ENCODE data around the gene PTPRZ1. TPM values are rescaled to one million over a fixed set of nuclear protein-coding genes. Genes with fewer than 3 reads are reported as not detected.

Gene PTPRZ1
- total RNA-seq, 4 donors from 2014 or later = 3.5 to 26.4 (median 11.0) TPM

DNA sequence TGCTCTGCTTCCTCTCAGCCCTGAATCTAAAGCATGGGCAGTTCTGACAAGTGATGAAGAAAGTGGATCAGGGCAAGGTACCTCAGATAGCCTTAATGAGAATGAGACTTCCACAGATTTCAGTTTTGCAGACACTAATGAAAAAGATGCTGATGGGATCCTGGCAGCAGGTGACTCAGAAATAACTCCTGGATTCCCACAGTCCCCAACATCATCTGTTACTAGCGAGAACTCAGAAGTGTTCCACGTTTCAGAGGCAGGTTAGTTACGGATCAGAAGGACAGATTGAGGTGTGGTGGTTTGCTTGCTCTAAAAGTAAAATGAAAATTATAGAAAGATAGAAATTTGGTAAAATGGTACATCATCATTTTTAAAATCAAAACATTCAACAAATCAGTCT lies 140.7 kb downstream of the PTPRZ1 start:
- no peak for DNase-seq (ENCODE audit: low spot score in 2 of 2)
- 86 to 90% methylated on average over 3 of the region's 3 CpGs for whole genome bisulfite sequencing, 2 donors
- Histone ChIP-seq H3K36me3 (peaks cover 0 to 12% (median 0%) of the 10 kb centered on the region in 3 donors), H3K27me3 (no peaks in the 10 kb centered on the region), H3K4me3 (no peak overlapping the region), H3K4me1 (no peaks in the 10 kb centered on the region), H3K9me3 (no peaks in the 10 kb centered on the region), H3K27ac (no peak overlapping the region)
- TF ChIP-seq, protein P1, sequence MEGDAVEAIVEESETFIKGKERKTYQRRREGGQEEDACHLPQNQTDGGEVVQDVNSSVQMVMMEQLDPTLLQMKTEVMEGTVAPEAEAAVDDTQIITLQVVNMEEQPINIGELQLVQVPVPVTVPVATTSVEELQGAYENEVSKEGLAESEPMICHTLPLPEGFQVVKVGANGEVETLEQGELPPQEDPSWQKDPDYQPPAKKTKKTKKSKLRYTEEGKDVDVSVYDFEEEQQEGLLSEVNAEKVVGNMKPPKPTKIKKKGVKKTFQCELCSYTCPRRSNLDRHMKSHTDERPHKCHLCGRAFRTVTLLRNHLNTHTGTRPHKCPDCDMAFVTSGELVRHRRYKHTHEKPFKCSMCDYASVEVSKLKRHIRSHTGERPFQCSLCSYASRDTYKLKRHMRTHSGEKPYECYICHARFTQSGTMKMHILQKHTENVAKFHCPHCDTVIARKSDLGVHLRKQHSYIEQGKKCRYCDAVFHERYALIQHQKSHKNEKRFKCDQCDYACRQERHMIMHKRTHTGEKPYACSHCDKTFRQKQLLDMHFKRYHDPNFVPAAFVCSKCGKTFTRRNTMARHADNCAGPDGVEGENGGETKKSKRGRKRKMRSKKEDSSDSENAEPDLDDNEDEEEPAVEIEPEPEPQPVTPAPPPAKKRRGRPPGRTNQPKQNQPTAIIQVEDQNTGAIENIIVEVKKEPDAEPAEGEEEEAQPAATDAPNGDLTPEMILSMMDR (IDR thresholded peaks at IDR 0.05) = no peak
- no peak for TF ChIP-seq POLR2A (IDR thresholded peaks at IDR 0.05)

- Histone ChIP-seq H3K4me1 (no peaks in the 10 kb centered on the region), H3K4me3 (no peak overlapping the region), H3K27me3 (no peaks in the 10 kb centered on the region), H3K36me3 (peaks cover 0 to 12% (median 0%) of the 10 kb centered on the region in 3 donors), H3K9me3 (no peaks in the 10 kb centered on the region), H3K27ac (no peak overlapping the region)
- TF ChIP-seq, protein P1 (IDR thresholded peaks at IDR 0.05) = no peak
- TF ChIP-seq POLR2A (IDR thresholded peaks at IDR 0.05) (no peak), EP300 (IDR thresholded peaks at IDR 0.05) (no peak)
- WGBS, 2 donors = 96 to 100% methylated on average over 1 of the region's 1 CpG
- DNase-seq (ENCODE audit: low spot score in 2 of 2) = no peak
Observed at GRCh38 chr7:122014697-122015096, 141.7 kb downstream of the PTPRZ1 start.

DNA sequence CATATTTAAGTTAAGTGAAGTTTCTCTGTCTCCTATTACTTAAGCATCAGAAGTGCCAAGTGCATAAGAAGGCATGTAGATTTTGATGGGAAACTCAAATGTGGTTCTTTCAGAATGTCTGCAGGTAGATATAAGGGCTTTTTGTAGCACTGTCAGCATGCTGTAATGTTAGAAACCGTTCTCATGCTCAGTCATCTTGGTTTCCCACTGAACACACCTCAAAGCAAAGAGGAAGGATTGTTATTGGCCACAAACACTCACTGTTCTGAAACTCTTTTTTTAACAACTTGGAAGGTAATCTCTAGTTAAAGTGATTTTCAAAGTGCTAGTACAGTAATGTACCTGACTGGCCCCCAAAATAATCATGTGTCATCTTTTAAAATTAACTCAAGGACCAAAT lies 145.1 kb downstream of the PTPRZ1 start:
- Histone ChIP-seq H3K36me3 (no peaks in the 10 kb centered on the region), H3K4me3 (no peak overlapping the region), H3K27me3 (no peaks in the 10 kb centered on the region), H3K4me1 (no peaks in the 10 kb centered on the region), H3K9me3 (no peaks in the 10 kb centered on the region), H3K27ac (no peak overlapping the region)
- 46 to 59% methylated on average over 1 of the region's 1 CpG for WGBS, 2 donors
- TF ChIP-seq EP300 (IDR thresholded peaks at IDR 0.05) (no peak), POLR2A (IDR thresholded peaks at IDR 0.05) (no peak)
- TF ChIP-seq, protein P1 (IDR thresholded peaks at IDR 0.05) = no peak
- DNase-seq (ENCODE audit: low spot score in 2 of 2) = no peak

DNA sequence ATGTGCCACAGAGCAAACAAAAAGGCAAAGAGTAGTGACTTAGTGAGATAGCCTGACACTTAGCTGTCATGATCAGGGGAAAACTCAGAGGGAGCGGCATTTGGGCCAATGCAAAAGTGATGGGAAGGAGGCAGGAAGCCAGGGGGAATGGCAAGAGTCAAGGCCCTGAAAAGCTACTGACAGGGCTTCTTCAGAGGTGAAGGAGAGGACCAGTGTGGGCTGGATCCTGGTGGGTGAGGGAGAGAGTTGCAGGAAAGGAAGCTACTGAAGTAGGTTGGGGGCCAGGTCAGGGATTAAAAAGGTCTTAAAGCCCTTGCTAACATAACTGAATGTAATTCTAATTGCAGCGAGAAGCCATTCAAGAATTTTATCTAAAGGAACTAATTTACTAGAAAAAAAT lies 154.1 kb downstream of the PTPRZ1 start:
- no peaks in the 10 kb centered on the region for H3K27me3 ChIP-seq
- no peak overlapping the region for H3K27ac ChIP-seq
- no peaks in the 10 kb centered on the region for H3K9me3 ChIP-seq
- H3K4me1 ChIP-seq = no peaks in the 10 kb centered on the region
- 88 to 94% methylated on average over 2 of the region's 2 CpGs for WGBS, 2 donors
- no peak for DNase-seq (ENCODE audit: low spot score in 2 of 2)
- no peak overlapping the region for H3K4me3 ChIP-seq
- H3K36me3 ChIP-seq = no peaks in the 10 kb centered on the region
- TF ChIP-seq, protein P1 (IDR thresholded peaks at IDR 0.05) = no peak
- no peak for TF ChIP-seq POLR2A (IDR thresholded peaks at IDR 0.05)
- no peak for TF ChIP-seq EP300 (IDR thresholded peaks at IDR 0.05)

- no peak for DNase-seq (ENCODE audit: low spot score in 2 of 2)
- TF ChIP-seq POLR2A (IDR thresholded peaks at IDR 0.05) (no peak), EP300 (IDR thresholded peaks at IDR 0.05) (no peak)
- TF ChIP-seq, protein P1 (IDR thresholded peaks at IDR 0.05) = no peak
- Histone ChIP-seq H3K9me3 (no peaks in the 10 kb centered on the region), H3K27ac (no peak overlapping the region), H3K36me3 (no peaks in the 10 kb centered on the region), H3K4me3 (no peak overlapping the region), H3K4me1 (no peaks in the 10 kb centered on the region), H3K27me3 (no peaks in the 10 kb centered on the region)
- WGBS, 2 donors = 79 to 89% methylated on average over 1 of the region's 1 CpG
Observed at GRCh38 chr7:122033641-122034040, 160.7 kb downstream of the PTPRZ1 start.
